ENCODE measurements around the gene CSAD. TPM values are rescaled to one million over a fixed set of nuclear protein-coding genes. Genes with fewer than 3 reads are reported as not detected.

Gene CSAD
- total and polyA plus RNA-seq, 2 of the 13 experiments (the other 11 are each of a cell fraction or from before 2014, with no cell fraction given), result 7.2 to 23.5 TPM

DNA sequence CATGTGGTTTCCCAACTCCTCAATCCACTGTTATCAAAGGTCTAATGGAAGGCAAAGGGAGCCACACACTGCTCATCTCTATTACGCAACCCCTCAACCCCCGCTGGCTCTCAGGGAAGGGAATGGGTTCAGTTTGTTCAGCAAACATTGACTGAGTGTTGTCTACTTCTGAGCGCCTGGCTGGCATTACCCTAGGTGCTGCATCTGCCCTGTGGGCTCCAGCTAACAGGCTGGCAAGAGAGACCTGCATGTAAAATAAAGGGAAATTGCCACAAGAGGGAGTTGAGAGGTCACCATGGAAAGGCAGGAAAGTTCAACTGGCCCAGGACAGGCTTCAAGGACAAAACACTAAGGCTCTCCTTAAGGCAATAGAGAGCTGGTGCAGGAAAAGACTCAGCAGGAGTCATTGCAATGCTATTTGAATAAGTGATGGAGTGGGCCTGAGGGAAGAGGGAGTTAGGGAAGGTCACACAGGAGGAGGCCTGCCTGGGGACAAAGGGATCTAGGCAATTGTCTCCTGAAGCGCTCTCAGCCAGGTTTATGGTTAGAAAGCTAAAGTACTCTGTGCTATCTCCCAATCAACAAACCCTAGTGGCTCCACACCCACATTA is 5.7 kb downstream of the CSAD start (continued):
- TF ChIP-seq, protein P1, sequence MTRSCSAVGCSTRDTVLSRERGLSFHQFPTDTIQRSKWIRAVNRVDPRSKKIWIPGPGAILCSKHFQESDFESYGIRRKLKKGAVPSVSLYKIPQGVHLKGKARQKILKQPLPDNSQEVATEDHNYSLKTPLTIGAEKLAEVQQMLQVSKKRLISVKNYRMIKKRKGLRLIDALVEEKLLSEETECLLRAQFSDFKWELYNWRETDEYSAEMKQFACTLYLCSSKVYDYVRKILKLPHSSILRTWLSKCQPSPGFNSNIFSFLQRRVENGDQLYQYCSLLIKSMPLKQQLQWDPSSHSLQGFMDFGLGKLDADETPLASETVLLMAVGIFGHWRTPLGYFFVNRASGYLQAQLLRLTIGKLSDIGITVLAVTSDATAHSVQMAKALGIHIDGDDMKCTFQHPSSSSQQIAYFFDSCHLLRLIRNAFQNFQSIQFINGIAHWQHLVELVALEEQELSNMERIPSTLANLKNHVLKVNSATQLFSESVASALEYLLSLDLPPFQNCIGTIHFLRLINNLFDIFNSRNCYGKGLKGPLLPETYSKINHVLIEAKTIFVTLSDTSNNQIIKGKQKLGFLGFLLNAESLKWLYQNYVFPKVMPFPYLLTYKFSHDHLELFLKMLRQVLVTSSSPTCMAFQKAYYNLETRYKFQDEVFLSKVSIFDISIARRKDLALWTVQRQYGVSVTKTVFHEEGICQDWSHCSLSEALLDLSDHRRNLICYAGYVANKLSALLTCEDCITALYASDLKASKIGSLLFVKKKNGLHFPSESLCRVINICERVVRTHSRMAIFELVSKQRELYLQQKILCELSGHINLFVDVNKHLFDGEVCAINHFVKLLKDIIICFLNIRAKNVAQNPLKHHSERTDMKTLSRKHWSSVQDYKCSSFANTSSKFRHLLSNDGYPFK (CRISPR knock-in tag; IDR thresholded peaks at IDR 0.05; ENCODE audit: borderline replicate concordance), result no peak
- TF ChIP-seq ZNF883 (CRISPR knock-in tag; IDR thresholded peaks at IDR 0.05; ENCODE audit: not compliant biosample characterization) (no peak), ZNF674 (CRISPR knock-in tag; IDR thresholded peaks at IDR 0.05; ENCODE audit: low read depth) (no peak), PHB2 (IDR thresholded peaks at IDR 0.05; ENCODE audit: partially characterized antibody) (no peak), ETV5 (CRISPR knock-in tag; IDR thresholded peaks at IDR 0.05; ENCODE audit: borderline replicate concordance) (no peak; the same call in 1 of the 2 replicates), ZNF296 (CRISPR knock-in tag; conservative IDR thresholded peaks at IDR 0.05) (no peak), KAT7 (CRISPR knock-in tag; IDR thresholded peaks at IDR 0.05; ENCODE audit: borderline replicate concordance) (no peak), SP4 (CRISPR knock-in tag; IDR thresholded peaks at IDR 0.05) (no peak), TOE1 (CRISPR knock-in tag; IDR thresholded peaks at IDR 0.05) (no peak), ZFP37 (CRISPR knock-in tag; IDR thresholded peaks at IDR 0.05; ENCODE audit: borderline replicate concordance) (no peak), GZF1 (CRISPR knock-in tag; IDR thresholded peaks at IDR 0.05) (no peak), SRSF4 (IDR thresholded peaks at IDR 0.05; ENCODE audit: low read depth, low read length, poor library complexity, severe bottlenecking) (no peak), KDM4B (CRISPR knock-in tag; IDR thresholded peaks at IDR 0.05) (0 out of 2 replicates have a peak, but pooled peaks have one; percentile 53)
- TF ChIP-seq, protein P2, sequence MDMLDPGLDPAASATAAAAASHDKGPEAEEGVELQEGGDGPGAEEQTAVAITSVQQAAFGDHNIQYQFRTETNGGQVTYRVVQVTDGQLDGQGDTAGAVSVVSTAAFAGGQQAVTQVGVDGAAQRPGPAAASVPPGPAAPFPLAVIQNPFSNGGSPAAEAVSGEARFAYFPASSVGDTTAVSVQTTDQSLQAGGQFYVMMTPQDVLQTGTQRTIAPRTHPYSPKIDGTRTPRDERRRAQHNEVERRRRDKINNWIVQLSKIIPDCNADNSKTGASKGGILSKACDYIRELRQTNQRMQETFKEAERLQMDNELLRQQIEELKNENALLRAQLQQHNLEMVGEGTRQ (IDR thresholded peaks at IDR 0.05; ENCODE audit: low read depth, low read length), result no peak
- TF ChIP-seq, protein P2 (CRISPR knock-in tag; IDR thresholded peaks at IDR 0.05; ENCODE audit: borderline replicate concordance), result no peak
- TF ChIP-seq, protein P3, sequence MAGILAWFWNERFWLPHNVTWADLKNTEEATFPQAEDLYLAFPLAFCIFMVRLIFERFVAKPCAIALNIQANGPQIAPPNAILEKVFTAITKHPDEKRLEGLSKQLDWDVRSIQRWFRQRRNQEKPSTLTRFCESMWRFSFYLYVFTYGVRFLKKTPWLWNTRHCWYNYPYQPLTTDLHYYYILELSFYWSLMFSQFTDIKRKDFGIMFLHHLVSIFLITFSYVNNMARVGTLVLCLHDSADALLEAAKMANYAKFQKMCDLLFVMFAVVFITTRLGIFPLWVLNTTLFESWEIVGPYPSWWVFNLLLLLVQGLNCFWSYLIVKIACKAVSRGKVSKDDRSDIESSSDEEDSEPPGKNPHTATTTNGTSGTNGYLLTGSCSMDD (CRISPR knock-in tag; IDR thresholded peaks at IDR 0.05), result no peak
- TF ChIP-seq, protein P4, sequence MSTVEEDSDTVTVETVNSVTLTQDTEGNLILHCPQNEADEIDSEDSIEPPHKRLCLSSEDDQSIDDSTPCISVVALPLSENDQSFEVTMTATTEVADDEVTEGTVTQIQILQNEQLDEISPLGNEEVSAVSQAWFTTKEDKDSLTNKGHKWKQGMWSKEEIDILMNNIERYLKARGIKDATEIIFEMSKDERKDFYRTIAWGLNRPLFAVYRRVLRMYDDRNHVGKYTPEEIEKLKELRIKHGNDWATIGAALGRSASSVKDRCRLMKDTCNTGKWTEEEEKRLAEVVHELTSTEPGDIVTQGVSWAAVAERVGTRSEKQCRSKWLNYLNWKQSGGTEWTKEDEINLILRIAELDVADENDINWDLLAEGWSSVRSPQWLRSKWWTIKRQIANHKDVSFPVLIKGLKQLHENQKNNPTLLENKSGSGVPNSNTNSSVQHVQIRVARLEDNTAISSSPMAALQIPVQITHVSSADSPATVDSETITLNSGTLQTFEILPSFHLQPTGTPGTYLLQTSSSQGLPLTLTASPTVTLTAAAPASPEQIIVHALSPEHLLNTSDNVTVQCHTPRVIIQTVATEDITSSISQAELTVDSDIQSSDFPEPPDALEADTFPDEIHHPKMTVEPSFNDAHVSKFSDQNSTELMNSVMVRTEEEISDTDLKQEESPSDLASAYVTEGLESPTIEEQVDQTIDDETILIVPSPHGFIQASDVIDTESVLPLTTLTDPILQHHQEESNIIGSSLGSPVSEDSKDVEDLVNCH (CRISPR knock-in tag; IDR thresholded peaks at IDR 0.05), result no peak
- TF ChIP-seq, protein P5, sequence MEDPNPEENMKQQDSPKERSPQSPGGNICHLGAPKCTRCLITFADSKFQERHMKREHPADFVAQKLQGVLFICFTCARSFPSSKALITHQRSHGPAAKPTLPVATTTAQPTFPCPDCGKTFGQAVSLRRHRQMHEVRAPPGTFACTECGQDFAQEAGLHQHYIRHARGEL (CRISPR knock-in tag; IDR thresholded peaks at IDR 0.05), result 0 out of 2 replicates have a peak, but pooled peaks have one; percentile 61
- TF ChIP-seq, protein P6, sequence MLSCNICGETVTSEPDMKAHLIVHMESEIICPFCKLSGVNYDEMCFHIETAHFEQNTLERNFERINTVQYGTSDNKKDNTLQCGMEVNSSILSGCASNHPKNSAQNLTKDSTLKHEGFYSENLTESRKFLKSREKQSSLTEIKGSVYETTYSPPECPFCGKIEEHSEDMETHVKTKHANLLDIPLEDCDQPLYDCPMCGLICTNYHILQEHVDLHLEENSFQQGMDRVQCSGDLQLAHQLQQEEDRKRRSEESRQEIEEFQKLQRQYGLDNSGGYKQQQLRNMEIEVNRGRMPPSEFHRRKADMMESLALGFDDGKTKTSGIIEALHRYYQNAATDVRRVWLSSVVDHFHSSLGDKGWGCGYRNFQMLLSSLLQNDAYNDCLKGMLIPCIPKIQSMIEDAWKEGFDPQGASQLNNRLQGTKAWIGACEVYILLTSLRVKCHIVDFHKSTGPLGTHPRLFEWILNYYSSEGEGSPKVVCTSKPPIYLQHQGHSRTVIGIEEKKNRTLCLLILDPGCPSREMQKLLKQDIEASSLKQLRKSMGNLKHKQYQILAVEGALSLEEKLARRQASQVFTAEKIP (CRISPR knock-in tag; IDR thresholded peaks at IDR 0.05; ENCODE audit: borderline replicate concordance), result no peak

Measured in HepG2 (cell line).